HK-2 (cell line): Measurements from ENCODE around the gene KRT85.
"Not testable (repeated sequence)": the region's sequence is repeated elsewhere in the genome, so short reads cannot be mapped to it uniquely, and the experiment has no call there.

Source experiments
- DNase-seq: peaks from one replicate; pipeline ENCODE4 v3.0.0-alpha.2; 2018; ENCODE audit not compliant: unreplicated experiment

Gene KRT85

DNA sequence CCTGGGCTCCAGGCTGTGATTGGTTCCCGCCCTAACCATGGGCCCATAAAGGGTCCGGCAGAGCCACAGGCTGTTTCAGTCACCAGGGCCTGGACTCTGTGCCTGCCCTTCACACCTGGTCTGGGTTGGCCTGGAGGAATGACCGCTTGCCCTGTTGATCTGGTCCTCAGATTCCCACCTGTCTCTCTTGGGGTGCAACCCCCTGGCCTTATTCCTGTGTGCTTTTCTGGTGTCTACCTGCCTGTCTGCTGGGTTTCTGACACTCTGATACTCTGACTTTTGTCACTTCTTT is 43.2 kb downstream of the KRT85 start:
- no peak for DNase-seq

- DNase-seq, result no peak
Observed at GRCh38 chr12:52323416-52324152, 43.7 kb downstream of the KRT85 start.

DNA sequence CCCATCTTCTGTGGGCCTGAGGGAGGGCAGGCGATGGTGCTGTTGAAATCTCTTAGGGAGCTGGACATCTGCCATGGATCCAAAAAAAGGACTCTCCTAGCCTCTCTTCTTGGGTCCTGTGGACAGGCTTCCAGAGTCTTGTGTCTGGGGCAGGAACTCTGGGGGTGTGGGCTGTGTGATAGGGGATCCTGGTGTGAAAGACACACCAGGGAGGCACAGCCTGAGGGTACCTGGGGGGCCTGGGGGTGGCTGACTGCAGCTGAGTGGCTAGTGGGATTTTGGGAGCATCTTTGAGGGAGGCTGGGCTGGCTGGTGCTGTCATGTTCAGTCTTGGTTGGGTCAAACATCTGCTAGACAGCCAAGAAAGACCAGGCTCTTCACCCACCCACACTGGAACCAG is 44.3 kb downstream of the KRT85 start:
- DNase-seq, result no peak

GRCh38 chr12:52322069-52322468 is 45.2 kb downstream of the KRT85 start:
- DNase-seq, result no peak

DNA sequence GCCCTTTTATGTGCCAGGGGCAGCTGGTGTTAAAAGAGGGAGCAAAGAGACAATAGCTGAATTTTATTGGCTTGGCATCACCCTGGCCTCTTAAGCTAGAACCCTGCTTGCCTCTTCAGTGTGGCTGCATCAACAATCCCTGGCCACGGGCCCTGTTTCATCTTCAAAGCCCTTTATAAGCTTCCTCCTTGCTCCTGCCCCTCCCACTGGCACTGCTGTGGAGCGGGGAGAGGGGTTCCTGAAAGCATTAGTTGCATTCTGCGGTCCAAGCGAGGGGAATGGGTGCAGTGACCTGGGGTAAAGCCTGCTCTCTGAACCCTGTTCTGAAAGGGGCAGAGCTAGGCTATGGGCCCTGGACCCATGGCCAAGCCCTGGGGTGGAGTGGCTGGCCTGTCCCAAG is 45.9 kb downstream of the KRT85 start:
- no peak for DNase-seq

GRCh38 chr12:52320784-52321400 is 46.4 kb downstream of the KRT85 start, which contains the start of gene KRT83:
KRT83 (minus strand) TSS chr12:52321398; CDS start chr12:52321335, 63 bp downstream.
- no peak for DNase-seq

DNA sequence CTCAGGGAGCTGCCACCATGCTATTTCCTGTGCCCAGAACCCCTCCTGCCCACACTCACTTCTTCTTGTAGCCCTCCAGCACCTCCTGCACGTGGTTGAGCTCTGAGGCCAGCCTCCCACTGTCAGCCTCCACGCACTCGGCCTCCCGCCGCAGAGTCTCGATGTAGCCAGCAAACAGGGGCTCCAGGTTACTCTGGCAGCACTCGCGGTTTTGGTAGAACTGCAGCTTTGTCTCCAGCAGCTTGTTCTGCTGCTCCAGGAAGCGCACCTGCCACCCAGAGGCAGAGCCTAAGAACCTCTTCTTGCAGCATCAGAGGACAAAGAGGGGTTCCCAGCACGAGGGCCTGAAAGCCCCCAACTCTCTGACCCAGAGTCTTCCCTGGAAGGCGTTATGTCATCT is 48.2 kb downstream of the KRT85 start:
- DNase-seq, result no peak

DNA sequence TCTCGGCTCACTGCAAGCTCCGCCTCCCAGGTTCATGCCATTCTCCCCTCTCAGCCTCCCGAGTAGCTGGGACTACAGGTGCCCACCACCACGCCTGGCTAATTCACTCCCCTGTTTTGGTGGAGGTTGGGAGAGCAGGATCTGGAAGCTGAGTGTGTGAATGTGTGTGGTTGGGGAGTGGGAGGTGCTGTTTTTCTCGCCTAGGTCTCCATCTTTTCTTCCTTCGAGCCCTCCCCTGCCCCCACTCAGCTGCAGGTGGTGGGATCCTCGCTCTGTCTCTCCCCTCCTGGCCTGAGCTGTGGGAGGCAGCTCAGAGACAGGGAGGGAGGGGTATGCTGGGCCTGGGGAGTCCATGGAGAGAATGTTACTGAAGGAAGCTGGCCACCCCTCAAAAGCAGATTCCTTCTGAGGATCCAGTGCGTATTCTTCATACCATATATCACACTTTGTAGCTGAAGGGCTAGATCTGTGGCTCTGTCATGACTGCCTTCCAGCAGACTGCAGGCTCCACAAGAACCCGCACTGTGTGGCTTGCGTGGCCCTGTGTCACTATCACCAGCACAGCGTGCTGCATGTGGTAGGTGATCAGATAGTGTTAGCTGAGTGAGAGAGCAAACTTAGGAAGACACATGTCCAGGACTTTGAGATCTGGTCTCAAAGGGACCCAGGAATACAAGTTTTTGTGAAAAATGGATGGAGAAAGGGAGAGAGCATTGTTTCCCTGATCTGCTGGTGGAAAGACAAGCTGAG is 48.9 kb downstream of the KRT85 start:
- no peak for DNase-seq

DNA sequence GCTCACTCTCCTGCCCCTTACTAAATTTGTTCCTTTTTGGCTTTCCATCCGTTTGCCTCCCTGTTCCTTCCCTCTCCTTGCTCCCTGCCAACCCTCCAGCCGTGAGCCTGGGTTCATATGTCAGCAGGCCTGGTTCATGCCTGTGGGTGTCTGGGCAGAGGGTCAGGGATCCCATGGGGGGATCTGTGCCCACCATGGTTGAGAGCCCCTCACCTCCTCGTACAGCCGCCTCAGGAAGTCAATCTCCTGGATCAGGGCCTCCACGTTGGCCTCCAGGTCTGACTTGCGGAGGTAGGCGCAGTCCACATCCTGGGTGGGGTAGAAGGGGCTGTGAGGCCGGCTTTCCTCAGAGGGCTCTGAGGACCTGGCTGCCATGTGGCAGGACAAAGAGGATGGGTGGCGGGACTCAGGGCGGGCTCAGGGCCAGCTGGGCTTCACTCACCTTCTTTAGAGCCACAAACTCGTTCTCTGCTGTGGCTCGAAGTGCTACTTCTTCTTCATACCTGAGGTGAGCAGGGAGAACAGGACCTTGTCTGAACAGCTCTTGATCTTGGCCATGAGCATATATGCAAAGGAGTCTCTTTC is 49.7 kb downstream of the KRT85 start:
- no peak for DNase-seq

DNA sequence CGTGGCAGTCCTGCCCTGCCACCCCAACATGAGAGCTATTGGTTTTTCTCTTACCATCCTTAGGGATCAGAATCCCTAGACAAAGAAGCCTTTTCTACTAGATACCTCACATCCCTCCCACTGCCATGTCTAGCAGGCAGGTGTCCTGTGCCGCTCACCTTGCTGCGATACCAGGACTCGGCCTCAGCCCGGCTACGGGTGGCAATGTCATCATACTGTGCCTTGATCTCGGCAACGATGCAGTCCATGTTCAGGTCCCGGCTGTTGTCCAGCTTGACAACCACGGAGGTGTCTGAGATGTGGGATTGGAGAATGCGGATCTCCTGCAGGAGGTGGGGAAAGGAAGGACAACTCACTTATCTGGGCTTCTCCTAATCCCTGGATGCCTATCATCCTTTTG is 50.6 kb downstream of the KRT85 start:
- no peak for DNase-seq

GRCh38 chr12:52316290-52316689 is 51.0 kb downstream of the KRT85 start:
- DNase-seq, result no peak

DNA sequence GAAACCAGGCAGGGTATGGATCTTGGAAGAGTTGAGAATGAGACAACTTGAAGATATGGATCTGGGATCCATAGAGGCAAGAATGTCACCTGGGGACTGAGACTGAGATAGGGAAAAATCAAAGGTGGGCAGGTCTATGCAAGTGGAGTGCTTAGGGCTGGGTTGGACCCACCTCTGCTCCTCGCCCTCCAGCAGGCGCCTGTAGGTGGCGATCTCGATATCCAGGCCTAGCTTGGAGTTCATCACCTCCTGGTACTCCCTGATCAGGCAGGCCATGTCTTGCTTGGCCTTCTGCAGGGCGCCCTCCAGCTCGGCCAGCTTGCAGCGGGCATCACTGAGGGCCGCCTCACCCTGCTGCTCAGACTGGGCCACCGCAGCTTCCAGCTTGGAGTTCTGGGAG is 51.6 kb downstream of the KRT85 start:
- DNase-seq, result not testable (repeated sequence)

DNA sequence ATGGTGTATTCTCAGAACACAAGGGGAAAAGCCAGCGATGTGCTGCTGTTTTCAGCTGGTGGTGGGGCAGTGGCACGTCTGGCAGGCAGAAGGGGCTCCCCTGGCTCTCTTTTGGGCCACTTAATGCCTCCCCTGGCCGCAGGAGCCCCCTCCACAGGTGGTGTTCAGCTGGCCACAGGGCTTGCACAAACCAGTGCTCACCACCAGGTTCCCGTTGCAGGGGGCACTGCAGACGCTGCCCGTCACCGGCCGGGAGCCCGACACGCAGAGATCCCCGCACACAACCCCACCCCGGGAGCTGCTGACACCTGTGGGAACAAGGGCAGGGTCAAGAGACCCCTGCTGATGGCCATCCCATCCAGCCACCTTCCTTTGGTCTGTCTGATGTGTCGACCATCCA is 52.8 kb downstream of the KRT85 start:
- DNase-seq, result no peak

GRCh38 chr12:52313926-52314325 is 53.4 kb downstream of the KRT85 start:
- DNase-seq, result no peak

DNA sequence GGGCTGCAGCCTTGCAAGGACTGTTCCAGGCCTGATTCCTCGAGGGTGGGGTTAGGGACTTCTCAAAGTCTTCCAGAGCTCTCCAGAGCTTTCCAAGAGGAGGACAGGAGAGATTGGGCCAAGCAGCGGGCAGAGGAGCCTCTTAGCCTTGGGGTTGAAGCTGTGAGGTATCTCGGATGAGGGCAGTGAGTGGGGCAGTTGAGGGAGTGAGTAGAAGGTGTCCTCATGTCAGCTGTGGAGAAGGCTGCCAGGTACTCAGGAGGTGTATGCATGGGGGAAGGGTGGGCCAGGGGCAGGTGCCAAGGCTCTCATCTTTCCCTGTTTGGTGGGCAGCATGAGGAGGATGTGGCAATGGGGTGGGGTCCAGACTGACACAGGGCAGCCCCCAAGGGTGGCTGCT is 53.8 kb downstream of the KRT85 start:
- DNase-seq, result no peak

DNA sequence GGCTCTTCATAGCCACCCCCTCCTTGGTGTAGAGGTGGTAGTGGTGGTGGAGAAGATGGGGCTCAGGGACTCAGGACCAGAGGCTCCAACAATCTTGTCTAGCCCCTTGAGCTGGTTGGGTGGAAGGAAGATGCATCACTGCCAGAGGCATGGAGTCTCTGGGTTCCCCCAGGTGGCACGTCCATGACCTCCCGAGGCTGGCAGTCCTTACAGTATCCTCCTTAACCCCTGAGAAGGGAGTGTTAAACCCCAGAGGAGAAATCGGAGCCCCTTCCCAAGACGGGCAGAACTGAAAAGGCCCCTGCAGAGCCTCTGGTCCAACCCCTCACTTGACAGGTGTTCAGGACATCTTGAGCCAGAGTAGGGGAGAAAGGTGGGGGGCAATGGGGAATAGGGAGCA is 55.2 kb downstream of the KRT85 start:
- no peak for DNase-seq

DNA sequence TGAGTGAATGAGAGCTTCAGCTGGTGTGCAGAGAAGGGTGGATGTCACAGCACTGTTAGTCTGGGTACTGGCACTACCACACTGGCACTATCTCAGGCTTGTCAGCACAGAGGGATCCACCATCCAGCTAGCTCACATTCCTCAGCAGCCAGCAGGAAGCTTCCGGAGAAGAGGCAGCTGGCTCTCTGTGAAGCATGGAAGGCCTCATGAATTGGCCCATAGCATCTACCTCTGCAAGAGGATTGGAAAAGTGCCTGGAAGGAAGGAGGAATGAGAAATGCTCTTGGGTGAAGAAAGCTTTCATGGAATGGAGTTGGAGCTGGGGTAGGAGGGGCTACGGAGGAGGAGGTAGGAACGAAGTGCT is 56.0 kb downstream of the KRT85 start:
- no peak for DNase-seq

- no peak for DNase-seq
Observed at GRCh38 chr12:52310622-52311284, 56.5 kb downstream of the KRT85 start.
